ENCODE measurements around the gene CRIM1.

The CRIM1 gene

GRCh38 chr2:36487947-36488346 lies 132.4 kb downstream of the CRIM1 start:
- Histone ChIP-seq H3K36me3 (no peaks in the 10 kb centered on the region), H3K4me3 (ENCODE audit: low read depth in 1 of 2, low read length in 1 of 2) (no peak overlapping the region), H3K9me3 (no peaks in the 10 kb centered on the region), H3K27ac (no peak overlapping the region), H3K27me3 (no peaks in the 10 kb centered on the region), H3K4me1 (ENCODE audit: control insufficient read depth in 1 of 2, insufficient read depth in 1 of 2, low read depth in 1 of 2, low read length in 1 of 2) (no peaks in the 10 kb centered on the region)
- no peak for TF ChIP-seq CTCF (IDR thresholded peaks at IDR 0.05)

DNA sequence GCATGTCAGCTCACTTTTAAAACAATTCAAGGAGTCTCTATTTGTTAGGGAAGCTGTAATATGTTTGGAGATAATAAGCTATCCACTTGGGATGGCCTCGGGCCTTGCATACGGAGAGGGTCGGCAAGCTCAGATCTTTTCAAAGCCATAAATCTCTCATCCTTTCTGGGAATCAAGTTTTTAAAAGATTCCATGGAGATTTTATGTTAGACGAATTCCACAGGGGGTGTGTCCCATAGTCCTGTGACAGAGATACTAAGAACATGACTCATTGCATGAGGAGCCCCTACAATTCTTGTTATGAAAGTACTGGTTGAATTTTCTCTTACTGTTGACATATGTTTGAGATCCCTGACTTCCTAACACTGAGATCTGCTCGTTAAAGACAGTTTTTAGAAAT lies 133.7 kb downstream of the CRIM1 start:
- Histone ChIP-seq H3K9me3 (no peaks in the 10 kb centered on the region), H3K4me3 (ENCODE audit: low read depth in 1 of 2, low read length in 1 of 2) (no peak overlapping the region), H3K4me1 (ENCODE audit: control insufficient read depth in 1 of 2, insufficient read depth in 1 of 2, low read depth in 1 of 2, low read length in 1 of 2) (no peaks in the 10 kb centered on the region), H3K36me3 (no peaks in the 10 kb centered on the region), H3K27ac (no peak overlapping the region), H3K27me3 (no peaks in the 10 kb centered on the region)
- TF ChIP-seq CTCF (IDR thresholded peaks at IDR 0.05), result no peak

- no peaks in the 10 kb centered on the region for H3K9me3 ChIP-seq
- H3K36me3 ChIP-seq, result no peaks in the 10 kb centered on the region
- no peak for TF ChIP-seq CTCF (IDR thresholded peaks at IDR 0.05)
- no peak overlapping the region for H3K27ac ChIP-seq
- no peak overlapping the region for H3K4me3 ChIP-seq (ENCODE audit: low read depth in 1 of 2, low read length in 1 of 2)
- H3K27me3 ChIP-seq, result no peaks in the 10 kb centered on the region
- no peaks in the 10 kb centered on the region for H3K4me1 ChIP-seq (ENCODE audit: control insufficient read depth in 1 of 2, insufficient read depth in 1 of 2, low read depth in 1 of 2, low read length in 1 of 2)
Observed at GRCh38 chr2:36490749-36491148, 135.2 kb downstream of the CRIM1 start.

DNA sequence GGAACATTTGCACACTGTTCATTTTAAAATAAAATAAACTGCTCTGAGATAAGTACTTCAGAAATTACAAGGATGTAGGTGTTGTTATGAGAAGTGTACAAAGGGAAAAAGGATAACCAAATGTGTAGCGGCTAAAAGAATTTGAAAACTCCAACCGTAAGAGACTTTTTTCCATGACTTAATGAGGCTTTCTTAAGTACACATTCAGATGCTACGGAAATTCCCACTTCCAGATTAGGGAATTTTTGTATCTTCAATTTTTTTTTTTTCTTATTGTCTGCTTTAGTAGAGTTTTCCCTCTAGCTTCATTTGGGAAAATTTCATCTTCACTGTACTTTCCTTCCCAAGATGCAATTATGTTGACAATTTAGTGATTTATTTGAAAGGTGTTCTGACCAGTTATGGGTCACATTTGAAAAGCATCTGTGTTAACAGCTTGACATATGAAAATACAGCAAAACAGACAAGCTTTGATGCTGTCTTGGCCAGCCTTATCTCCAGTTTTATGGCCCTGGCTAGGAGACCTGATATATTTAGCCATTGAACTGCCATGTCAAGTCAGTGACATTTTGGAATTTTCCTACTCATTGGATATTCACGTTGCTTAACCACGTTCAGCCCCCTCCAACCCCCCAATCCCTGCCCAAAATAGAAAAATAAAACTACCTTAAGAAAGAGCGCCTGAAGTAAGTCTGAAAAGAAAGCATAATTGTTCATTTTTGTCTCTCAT lies 136.8 kb downstream of the CRIM1 start:
- no peaks in the 10 kb centered on the region for H3K36me3 ChIP-seq
- TF ChIP-seq CTCF (IDR thresholded peaks at IDR 0.05), result no peak
- H3K27me3 ChIP-seq, result no peaks in the 10 kb centered on the region
- no peaks in the 10 kb centered on the region for H3K4me1 ChIP-seq (ENCODE audit: control insufficient read depth in 1 of 2, insufficient read depth in 1 of 2, low read depth in 1 of 2, low read length in 1 of 2)
- H3K4me3 ChIP-seq (ENCODE audit: low read depth in 1 of 2, low read length in 1 of 2), result no peak overlapping the region
- no peak overlapping the region for H3K27ac ChIP-seq
- H3K9me3 ChIP-seq, result no peaks in the 10 kb centered on the region

DNA sequence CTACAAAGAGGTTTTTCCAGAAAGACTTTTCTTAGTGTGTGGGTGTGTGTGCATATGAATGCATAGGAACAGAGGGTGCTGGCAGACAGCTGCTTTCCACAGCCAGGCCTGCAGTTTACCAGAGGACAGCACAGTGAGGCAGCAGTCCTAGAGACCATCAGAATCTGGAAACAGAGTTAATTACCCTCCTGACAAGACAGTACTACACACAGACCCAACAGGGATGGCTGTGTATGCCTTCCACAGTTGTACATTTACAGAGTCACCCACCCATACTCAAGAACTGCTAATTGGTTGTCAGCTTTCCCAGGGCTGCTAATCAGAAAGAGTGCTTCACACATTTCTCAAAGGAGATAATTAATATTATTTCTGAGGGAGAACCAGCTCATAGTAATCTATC lies 137.7 kb downstream of the CRIM1 start:
- Histone ChIP-seq H3K4me3 (ENCODE audit: low read depth in 1 of 2, low read length in 1 of 2) (no peak overlapping the region), H3K27me3 (no peaks in the 10 kb centered on the region), H3K4me1 (ENCODE audit: control insufficient read depth in 1 of 2, insufficient read depth in 1 of 2, low read depth in 1 of 2, low read length in 1 of 2) (no peaks in the 10 kb centered on the region), H3K9me3 (no peaks in the 10 kb centered on the region), H3K36me3 (no peaks in the 10 kb centered on the region), H3K27ac (no peak overlapping the region)
- no peak for TF ChIP-seq CTCF (IDR thresholded peaks at IDR 0.05)

Data from neutrophil (primary cell).